GM23338 (cell line): ENCODE data around the gene KLC3. TPM values are rescaled to one million over a fixed set of nuclear protein-coding genes. Genes with fewer than 3 reads are reported as not detected.

Experiments
- ATAC-seq: fragments of 200-7000 bp; cut with Tn5 transposase; 3 replicates; pipeline ENCODE4 v1.9.1; 2020
- DNase-seq: peaks from one replicate; pipeline ENCODE4 v3.0.0-alpha.2; 2015; ENCODE audit warnings: low spot score
- H2AFZ ChIP-seq: fragments of 200-600 bp; sonication (generic); 2 replicates; pipeline ENCODE4 v1.8.0; 2016; ENCODE audit warnings: antibody characterized with exemption, mild to moderate bottlenecking, moderate library complexity
- H3F3A ChIP-seq: fragments of 200-600 bp; sonication (generic); replicated peaks from 2 replicates; pipeline ENCODE4 v1.8.0; 2017; ENCODE audit warnings: antibody characterized with exemption, mixed run types, low read depth
- H3K27ac ChIP-seq: fragments of 200-600 bp; sonication (generic); 2 replicates; pipeline ENCODE4 v1.6.1; 2016; ENCODE audit warnings: low read depth
- H3K27me3 ChIP-seq: fragments of 200-600 bp; sonication (generic); 2 replicates; pipeline ENCODE4 v1.8.0; 2016; ENCODE audit warnings: mild to moderate bottlenecking, mixed run types, moderate library complexity; ENCODE audit not compliant: insufficient read depth
- H3K36me3 ChIP-seq: fragments of 200-600 bp; sonication (generic); 2 replicates; pipeline ENCODE4 v1.8.0; 2016; ENCODE audit warnings: mild to moderate bottlenecking; ENCODE audit not compliant: insufficient read depth
- H3K4me1 ChIP-seq: fragments of 200-600 bp; sonication (generic); 2 replicates; pipeline ENCODE4 v1.8.0; 2016; ENCODE audit warnings: mild to moderate bottlenecking, moderate library complexity; ENCODE audit not compliant: insufficient read depth
- H3K4me2 ChIP-seq: fragments of 200-600 bp; sonication (generic); 2 replicates; pipeline ENCODE4 v1.7.1; 2017; ENCODE audit warnings: mixed run types
- H3K4me3 ChIP-seq: fragments of 200-600 bp; sonication (generic); 2 replicates; pipeline ENCODE4 v1.6.1; 2016; ENCODE audit warnings: mixed run types
- H3K79me2 ChIP-seq: fragments of 200-600 bp; sonication (generic); replicated peaks from 2 replicates; pipeline ENCODE4 v1.8.0; 2017; ENCODE audit warnings: mild to moderate bottlenecking; ENCODE audit not compliant: insufficient read depth
- H3K9me2 ChIP-seq: fragments of 200-600 bp; sonication (generic); 2 replicates; pipeline ENCODE4 v1.8.0; 2017; ENCODE audit not compliant: insufficient read depth
- H4K20me1 ChIP-seq: fragments of 200-600 bp; sonication (generic); replicated peaks from 2 replicates; pipeline ENCODE4 v1.8.0; 2017; ENCODE audit warnings: mild to moderate bottlenecking; ENCODE audit not compliant: insufficient read depth
- H3K27ac Mint-ChIP-seq: 2 replicates; pipeline ENCODE4 v1.8.0; 2020; ENCODE audit warnings: inconsistent platforms, mild to moderate bottlenecking, moderate library complexity, mixed read lengths
- H3K27me3 Mint-ChIP-seq: 3 replicates; pipeline ENCODE4 v1.8.0; 2022; ENCODE audit warnings: low read depth, mild to moderate bottlenecking, moderate library complexity, mixed read lengths, inconsistent platforms; ENCODE audit not compliant: insufficient read depth, poor library complexity
- H3K36me3 Mint-ChIP-seq: 3 replicates; pipeline ENCODE4 v1.8.0; 2021; ENCODE audit warnings: low read depth, mild to moderate bottlenecking, inconsistent platforms, moderate library complexity, mixed read lengths
- H3K4me1 Mint-ChIP-seq: 3 replicates; pipeline ENCODE4 v1.8.0; 2020; ENCODE audit warnings: mild to moderate bottlenecking, inconsistent platforms, mixed read lengths
- H3K4me3 Mint-ChIP-seq: 3 replicates; pipeline ENCODE4 v1.8.0; 2021; ENCODE audit warnings: moderate library complexity, mild to moderate bottlenecking, inconsistent platforms, mixed read lengths
- H3K9me3 Mint-ChIP-seq: 3 replicates; pipeline ENCODE4 v1.8.0; 2020; ENCODE audit warnings: moderate library complexity, mild to moderate bottlenecking, inconsistent platforms, mixed read lengths
- CREB1 ChIP-seq: fragments of 250-450 bp; sonication (Bioruptor Pico); IDR thresholded peaks from 2 replicates; pipeline ENCODE4 v1.5.0; 2020; ENCODE audit warnings: low read depth, mild to moderate bottlenecking, moderate library complexity
- CTCF ChIP-seq, 2 experiments: fragments of 200-600 bp in 1 of 2; sonication (generic) in 1 of 2; conservative IDR thresholded peaks; 2 replicates each; pipeline versions ENCODE4 v1.5.1 to v1.6.1; 2016 to 2017; ENCODE audit warnings: antibody characterized with exemption in 2 of 2, low read depth in 2 of 2, mild to moderate bottlenecking in 2 of 2, moderate library complexity in 1 of 2
- ETS1 ChIP-seq: IDR thresholded peaks from 2 replicates; pipeline ENCODE4 v1.6.1; 2016; ENCODE audit warnings: antibody characterized with exemption
- EZH2 ChIP-seq: fragments of 200-600 bp; sonication (generic); IDR thresholded peaks from one replicate; pipeline ENCODE4 v1.8.0; 2017; ENCODE audit warnings: antibody characterized with exemption, mild to moderate bottlenecking, low read depth; ENCODE audit not compliant: unreplicated experiment
- EZH2phosphoT487 ChIP-seq: fragments of 200-600 bp; sonication (generic); IDR thresholded peaks from one replicate; pipeline ENCODE4 v1.8.1; 2018; ENCODE audit warnings: antibody characterized with exemption; ENCODE audit not compliant: unreplicated experiment
- JUNB ChIP-seq: IDR thresholded peaks from one replicate; pipeline ENCODE4 v1.6.1; 2016; ENCODE audit warnings: antibody characterized with exemption; ENCODE audit not compliant: unreplicated experiment
- NANOG ChIP-seq: IDR thresholded peaks from 2 replicates; pipeline ENCODE4 v1.6.1; 2016; ENCODE audit warnings: antibody characterized with exemption, borderline replicate concordance
- POLR2AphosphoS5 ChIP-seq: IDR thresholded peaks from 2 replicates; pipeline ENCODE4 v1.6.1; 2016; ENCODE audit warnings: antibody characterized with exemption, low read depth
- REST ChIP-seq: IDR thresholded peaks from one replicate; pipeline ENCODE4 v1.6.1; 2018; ENCODE audit warnings: antibody characterized with exemption; ENCODE audit not compliant: unreplicated experiment
- STAT1 ChIP-seq: IDR thresholded peaks from one replicate; pipeline ENCODE4 v1.6.1; 2016; ENCODE audit warnings: antibody characterized with exemption; ENCODE audit not compliant: unreplicated experiment
- ZNF114 ChIP-seq: fragments of 250-450 bp; sonication (Bioruptor Pico); IDR thresholded peaks from 2 replicates; pipeline ENCODE4 v1.5.0; 2020; ENCODE audit warnings: mild to moderate bottlenecking, moderate library complexity
- ZNF331 ChIP-seq: fragments of 250-450 bp; sonication (Bioruptor Pico); IDR thresholded peaks from 2 replicates; pipeline ENCODE4 v1.5.0; 2020; ENCODE audit warnings: low read depth, mild to moderate bottlenecking, moderate library complexity
- ZNF462 ChIP-seq: fragments of 250-450 bp; sonication (Bioruptor Pico); IDR thresholded peaks from 2 replicates; pipeline ENCODE4 v1.5.0; 2020; ENCODE audit warnings: mild to moderate bottlenecking, moderate library complexity
- polyA plus RNA-seq: library from polyadenylated mRNA; unstranded; fragments of >200 nt; fragmentation: Nextera tagmentation; extraction: Ambion mirVana; gene quantifications from 2 replicates; pipeline ENCODE4 v1.2.1, GENCODE V29; 2016
- total RNA-seq: library from RNA; depleted of rRNA; stranded (reverse); fragments of >200 nt; shearing (Covaris generic); gene quantifications from 2 replicates; pipeline ENCODE4 v1.2.3, GENCODE V29; 2014

KLC3 gene
- total and polyA plus RNA-seq, 2 experiments from 2014 or later = 3.1 to 6.4 TPM

GRCh38 chr19:45361608-45362007 lies 21.1 kb downstream of the KLC3 start:
- no peak overlapping the region for H3K4me3 ChIP-seq
- H2AFZ ChIP-seq = no peak overlapping the region
- peaks cover 24% of the 10 kb centered on the region for H3K36me3 ChIP-seq
- H3K27ac ChIP-seq = no peak overlapping the region
- H3K27me3 ChIP-seq = no peaks in the 10 kb centered on the region
- DNase-seq (no peak), ATAC-seq (no peak)
- peaks cover 3% of the 10 kb centered on the region; the same call in 1 of the 2 replicates for H3F3A ChIP-seq
- H3K9me2 ChIP-seq = no peaks in the 10 kb centered on the region
- 0 out of 2 replicates have a peak, but pooled peaks cover 2% of the 10 kb centered on the region for H3K79me2 ChIP-seq
- Mint-ChIP-seq H3K9me3 (no peaks in the 10 kb centered on the region), H3K36me3 (peaks cover 62% of the 10 kb centered on the region), H3K27me3 (peaks cover 14% of the 10 kb centered on the region), H3K27ac (no peak overlapping the region), H3K4me1 (no peaks in the 10 kb centered on the region; the same call in 2 of the 3 replicates), H3K4me3 (no peak overlapping the region)
- H3K4me1 ChIP-seq = no peaks in the 10 kb centered on the region
- no peak for TF ChIP-seq JUNB
- TF ChIP-seq ZNF462 = no peak
- no peak for TF ChIP-seq CTCF (conservative IDR thresholded peaks at IDR 0.05; ENCODE audit: low read depth in 2 of 2)
- TF ChIP-seq POLR2AphosphoS5 = no peak
- no peak for TF ChIP-seq CREB1 (CRISPR knock-in tag)
- TF ChIP-seq ETS1 = no peak
- TF ChIP-seq STAT1 = no peak
- no peak for TF ChIP-seq EZH2phosphoT487
- TF ChIP-seq EZH2 = no peak
- TF ChIP-seq REST = no peak
- no peak for TF ChIP-seq ZNF331 (CRISPR knock-in tag)
- no peak for TF ChIP-seq NANOG
- no peak for TF ChIP-seq ZNF114 (CRISPR knock-in tag)
- no peak overlapping the region for H3K4me2 ChIP-seq
- peaks cover 10% of the 10 kb centered on the region for H4K20me1 ChIP-seq
